Stimulated activated CD8-positive, alpha-beta memory T cell treated with anti-CD3 and anti-CD28 coated beads, Interleukin-15, amount 100 ng/mL, for 24 hours (primary cell): ENCODE results near the gene EXOC3L1.

Experiments used
- DNase-seq: peaks from one replicate; pipeline ENCODE4 v3.0.0-alpha.2; 2020; ENCODE audit warnings: low read depth

Gene EXOC3L1, protein sequence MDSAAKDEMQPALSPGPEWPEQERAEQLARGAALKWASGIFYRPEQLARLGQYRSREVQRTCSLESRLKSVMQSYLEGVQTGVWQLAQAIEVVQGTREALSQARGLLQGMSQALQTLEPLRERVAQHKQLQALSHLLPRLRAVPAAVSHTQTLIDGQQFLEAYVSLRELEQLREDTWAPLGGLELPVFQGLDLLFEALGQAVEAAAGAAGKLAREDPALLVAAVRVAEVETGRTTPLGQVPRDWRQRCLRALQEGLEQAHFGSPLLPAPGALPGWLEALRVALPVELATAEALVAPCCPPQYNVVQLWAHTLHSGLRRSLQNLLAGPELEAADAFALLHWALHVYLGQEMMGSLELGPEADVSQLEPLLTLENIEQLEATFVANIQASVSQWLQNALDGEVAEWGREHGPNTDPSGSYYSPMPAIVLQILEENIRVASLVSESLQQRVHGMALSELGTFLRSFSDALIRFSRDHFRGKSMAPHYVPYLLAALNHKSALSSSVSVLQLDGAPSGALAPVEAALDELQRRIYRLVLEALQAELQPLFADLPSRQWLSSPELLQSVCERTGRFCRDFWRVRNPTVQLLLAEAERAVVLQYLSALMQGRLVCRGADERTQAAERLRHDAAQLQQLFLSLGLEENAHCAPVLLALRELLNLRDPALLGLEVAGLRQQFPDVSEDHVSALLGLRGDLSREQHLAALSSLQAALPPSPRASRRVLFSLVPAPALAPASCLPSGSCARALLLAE

DNA sequence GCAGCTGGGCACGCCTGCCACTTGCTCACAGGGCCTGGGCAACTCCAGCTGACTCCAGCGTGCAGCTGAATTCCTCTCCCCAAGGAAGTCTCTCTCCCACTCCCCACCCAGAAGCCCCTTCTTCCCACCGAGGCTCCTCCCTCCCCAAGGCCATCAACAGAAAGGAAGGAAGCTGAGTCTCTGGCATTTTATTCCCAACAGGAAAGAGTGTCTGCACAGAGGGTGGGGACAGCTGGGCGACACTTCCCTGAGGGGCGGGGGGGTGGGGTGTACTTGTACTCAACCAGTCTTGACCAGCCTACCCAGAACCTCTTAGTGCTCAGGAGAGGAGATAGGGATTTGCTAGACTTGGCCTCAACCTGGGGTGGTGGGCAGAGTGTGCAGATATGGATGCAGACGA, at the start of gene EXOC3L1:
Gene EXOC3L1, minus strand, starts transcription at position 96 of the 400 bp plus-strand sequence. CDS start 460 bp downstream, outside the sequence.
- no peak for DNase-seq

DNA sequence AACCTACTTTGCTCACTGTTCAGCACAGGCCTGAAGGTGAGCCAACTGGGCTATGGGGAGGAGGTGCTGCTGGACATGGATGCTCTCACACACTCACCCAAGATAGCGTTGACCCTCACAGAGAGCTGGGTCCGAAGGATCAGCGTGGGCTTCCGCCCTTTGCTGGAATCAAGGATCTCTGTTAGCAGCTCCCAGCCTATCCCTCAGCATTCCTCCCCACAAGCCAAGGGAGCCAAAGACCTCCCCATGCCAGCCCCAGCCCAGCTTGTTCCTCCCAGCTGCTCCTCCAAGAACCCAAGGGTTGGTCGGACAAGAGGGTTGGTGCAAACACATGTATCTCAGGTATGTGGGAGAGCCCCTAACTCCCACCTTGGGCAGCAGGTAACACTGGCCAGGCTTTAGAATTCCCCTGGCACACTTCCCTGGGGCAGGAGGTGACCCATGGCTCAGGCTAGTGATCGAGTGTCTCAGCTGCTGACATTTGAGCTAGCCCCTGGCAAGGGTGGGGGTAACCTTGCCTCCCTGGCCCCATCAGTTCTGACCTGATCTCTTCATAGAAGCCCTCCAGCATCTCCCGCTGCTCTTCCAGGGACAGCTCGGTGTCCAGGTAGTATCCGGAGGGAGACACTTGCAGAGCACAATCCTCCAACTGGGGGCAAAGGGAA, 49.0 kb upstream of the EXOC3L1 start:
- DNase-seq: no peak

DNA sequence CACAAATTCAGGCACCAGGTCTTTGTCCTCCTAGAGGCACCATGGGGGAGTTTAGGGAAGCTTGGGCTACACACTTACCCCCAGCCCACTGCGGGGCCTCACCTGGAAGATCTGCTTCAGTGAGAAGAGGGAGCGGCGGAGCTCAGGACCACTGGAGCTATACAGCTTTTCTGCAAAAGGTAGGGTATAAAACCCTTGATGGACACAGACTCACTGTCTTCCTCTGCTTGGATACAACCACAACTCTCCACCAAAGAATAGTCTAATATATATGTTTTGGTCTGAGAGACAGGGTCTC, 48.3 kb upstream of the EXOC3L1 start:
- DNase-seq: no peak

DNA sequence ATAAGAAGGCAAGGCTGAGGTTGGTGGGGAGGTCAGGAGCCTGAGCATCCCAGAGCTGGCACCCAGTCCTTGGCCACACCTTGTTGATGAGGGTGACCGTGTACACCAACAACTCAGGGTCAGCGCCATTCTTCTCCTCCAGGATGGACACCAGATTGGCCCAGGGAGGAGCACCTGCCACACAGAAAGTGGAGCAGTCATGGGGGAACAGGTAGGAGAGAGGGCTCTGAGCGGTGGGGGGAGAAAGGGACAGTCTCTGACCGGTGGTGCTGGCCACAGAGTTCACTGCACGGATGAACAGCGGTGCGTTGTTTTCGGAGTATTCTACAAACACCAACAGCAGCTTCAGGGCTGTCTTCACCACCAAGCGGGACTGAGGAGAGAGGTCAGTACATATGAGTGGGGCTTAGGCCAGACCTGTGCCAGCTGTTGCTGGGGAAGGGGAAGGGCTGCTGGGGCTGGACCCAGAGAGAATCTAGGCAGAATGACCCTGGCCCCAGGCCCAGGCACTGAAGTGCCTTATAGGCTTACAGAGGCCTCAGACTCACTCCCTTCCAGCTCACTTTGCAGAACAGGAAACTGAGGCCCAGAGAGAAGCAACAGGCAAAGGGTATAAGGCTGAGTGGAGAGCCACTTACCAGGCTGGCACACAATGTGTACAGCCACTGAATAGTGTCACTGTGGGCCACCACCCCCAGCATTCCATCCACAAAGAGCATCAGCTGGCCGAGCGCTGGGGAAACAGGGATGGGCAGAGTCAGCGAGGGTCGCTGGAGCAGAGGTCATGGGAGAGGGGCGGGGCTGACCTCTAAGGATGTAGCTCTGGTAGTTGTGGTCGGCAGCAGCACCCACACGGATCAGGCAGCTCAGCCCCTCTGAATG, 47.7 kb upstream of the EXOC3L1 start:
- DNase-seq: no peak

DNA sequence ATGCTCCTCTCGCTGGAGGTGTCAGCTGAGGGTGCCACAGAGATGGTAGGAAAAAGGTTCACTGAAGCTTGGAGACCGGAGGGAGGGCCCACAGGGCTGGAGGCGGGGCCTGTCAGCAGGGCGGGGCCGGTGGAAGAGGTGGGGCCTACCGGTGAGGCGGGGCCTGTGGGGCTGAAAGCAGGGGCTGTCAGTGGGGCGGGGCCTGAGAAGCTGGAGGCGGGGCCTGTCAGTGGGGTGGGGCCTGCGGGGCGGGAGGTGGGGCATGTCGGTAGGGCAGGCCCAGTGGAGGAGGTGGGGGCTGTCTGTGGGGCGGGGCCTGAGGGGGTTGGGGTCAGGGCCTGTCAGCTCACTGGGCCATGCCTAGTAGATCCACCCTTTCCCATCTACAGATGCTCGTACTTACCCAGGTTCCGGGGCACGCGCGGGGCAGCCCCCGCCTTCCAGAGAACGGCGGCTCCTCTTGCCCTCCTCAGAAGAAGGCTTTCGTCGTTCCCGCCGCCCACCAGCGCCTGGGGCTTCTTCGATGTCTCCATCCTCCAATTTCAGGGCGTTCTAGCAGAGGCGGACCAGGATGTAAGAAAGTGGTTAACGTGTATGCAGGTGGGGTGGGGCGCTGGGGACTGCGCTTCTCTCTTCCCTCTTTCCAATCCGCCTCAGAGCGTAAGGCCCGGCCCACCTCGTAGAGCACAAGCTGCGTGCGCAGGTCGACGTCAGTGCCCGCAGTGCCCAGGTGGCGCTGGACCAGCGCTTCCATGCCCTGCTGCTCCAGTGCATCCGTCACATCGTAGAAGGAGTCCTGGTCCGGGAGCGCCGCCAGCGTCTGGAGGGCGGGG, 46.8 kb upstream of the EXOC3L1 start:
- DNase-seq: peak; percentile 66

DNA sequence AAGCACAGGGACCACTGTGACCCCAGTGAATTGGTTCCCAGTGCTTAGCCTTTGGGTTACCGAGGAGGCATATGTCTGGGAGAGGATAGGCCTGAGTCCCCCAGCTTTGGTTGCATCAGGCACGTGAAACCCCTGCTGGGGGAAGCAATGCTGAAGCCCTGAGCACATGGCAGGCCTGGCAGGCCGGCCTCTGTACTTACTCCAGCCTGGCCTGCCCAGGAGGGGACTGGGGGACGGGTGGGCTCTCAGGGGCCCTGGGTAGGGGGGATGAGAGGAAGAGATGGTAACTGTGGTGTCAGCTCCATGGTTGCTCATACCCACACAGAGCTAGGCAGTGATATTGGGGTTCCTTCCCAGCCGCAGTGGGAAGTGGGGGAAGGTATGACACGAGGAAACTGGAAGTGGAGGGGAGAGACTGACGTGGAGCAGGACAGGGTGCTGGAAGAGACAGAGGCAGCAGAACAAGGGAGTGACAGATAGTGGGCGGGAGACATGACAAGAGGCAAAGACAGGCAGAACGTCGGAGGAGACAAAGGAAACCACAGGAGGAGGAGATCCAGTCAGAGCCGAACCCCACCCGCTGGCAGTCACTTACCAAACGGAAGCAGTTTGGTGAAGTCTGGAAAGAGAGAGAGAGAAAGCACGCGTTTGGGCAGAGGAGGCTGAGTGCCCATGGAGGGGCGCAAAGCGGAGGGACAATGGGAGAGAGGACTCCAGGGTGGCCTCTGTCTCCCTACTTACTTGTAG, 46.1 kb upstream of the EXOC3L1 start:
- DNase-seq: no peak

DNA sequence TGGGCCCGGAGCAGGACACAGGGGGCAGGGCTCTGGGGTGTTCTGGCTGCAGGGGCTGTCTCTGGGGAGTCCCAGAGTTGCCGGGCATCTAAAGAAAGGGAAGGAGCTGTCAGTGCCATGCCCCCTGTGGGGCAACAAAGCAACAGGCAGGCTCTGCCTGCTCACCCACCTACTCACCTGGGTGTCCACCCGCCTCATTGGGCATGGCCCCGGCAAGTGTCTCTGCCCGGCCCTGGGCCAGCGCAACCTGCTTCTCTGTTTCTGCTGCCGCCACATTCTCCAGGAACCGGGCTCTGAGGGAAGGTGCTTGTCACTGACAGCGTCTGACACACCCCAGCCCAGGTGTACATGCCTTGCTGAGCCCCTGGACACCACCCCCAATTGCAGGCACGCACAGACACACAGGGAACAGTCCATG, 44.3 kb upstream of the EXOC3L1 start:
- no peak for DNase-seq

DNA sequence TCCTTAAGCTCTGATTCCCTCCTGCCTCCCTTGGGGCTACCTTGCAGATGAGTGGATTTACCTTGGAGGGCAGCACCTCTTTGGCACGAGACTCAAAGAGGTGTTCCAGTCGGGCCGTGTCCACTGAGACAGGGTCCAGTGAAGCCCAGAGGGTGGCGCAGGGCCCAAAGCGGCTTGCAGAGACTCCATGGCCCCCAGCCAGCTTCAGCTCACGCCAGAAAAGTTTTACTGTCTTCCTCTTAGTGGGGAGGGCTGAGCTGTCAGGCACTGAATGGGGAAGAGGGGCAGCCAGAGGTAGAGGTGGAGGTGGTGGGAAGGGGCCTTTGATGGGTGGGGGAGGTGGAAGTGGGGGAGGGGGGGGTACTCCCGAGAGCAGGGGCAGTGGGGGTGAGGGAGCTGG, 43.7 kb upstream of the EXOC3L1 start:
- DNase-seq: no peak

DNA sequence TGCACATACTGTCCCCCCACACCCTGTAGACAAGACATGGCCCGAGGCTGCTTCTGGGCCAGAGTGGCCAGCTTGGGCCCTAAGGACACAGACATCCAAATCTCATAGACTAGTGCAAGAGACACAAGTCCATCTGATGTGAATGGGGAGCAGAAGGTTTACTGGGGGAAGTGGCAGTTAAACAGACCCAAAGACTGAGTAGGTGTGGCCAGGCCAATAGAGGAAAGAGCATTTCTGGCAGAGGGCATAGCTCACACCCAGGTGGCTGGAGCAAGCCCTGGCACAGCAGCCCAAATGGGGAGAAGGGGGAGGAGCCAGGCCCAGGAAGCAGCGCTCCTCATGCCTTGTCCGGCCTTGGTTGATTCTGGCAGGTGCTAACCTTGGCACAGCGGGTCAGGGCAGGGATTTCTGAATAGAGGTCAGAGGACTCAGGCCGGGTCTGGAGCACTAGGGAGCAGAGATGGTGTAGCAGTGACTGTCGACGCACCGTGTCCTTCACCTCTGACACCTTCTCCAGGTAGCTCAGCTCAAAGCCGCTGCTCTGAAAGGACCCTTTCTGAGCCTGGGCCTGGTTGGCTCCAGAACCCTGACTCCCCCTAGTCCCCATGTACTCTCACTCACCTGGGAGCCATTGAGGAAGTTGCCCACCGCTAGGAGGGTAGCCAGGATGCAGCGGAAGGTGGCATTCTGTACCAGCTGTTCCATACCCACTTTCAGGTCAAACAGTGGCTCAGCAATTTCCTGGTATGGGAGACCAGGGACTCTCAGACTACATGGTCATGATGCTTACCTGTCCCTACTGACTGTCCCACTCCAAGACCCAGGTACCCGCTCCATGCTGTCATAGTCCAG, 41.1 kb upstream of the EXOC3L1 start:
- no peak for DNase-seq

DNA sequence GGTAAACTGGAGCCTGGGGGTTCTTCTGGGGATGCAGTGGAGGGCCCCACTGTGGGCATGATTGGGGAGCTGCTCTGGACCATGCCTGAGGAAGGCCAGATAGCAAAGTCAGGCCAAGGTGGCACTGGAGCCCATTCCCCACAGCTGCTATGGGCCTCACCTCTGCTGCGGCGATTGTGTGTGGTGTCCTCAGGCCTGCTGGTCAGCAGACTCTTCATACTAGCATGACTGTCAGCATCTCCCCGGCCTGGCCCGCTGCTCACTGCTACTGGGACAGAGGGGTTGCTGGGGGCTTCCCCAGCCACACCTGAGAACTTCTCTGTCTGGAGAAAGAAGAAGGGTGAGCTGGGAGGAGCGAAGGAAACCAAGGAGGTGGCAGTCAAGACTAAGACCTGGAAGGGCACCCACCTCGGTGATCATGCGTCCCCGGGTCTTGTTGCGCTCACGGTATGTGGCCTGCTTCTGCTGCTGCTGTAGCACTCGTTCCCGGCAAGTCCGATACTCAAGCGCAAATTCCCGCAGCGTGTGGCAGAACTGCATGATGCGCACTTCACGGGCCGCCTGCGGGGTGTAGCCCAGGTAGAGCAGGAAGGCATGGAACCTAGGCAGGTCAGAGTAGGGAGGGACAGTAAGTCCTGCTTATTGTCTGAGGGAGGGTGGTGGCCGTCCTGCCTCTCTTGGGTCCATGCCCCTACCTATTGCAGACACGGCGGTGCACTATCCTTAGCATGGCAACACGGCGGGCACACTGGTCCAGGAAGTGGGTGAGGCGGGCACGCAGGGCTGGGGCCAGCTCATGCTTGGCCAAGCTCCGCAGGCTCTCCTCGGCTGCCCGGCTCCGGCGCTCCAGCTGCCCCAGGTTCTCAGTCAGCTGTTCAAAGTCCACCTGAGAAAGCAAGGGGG, 40.2 kb upstream of the EXOC3L1 start:
- DNase-seq: no peak

DNA sequence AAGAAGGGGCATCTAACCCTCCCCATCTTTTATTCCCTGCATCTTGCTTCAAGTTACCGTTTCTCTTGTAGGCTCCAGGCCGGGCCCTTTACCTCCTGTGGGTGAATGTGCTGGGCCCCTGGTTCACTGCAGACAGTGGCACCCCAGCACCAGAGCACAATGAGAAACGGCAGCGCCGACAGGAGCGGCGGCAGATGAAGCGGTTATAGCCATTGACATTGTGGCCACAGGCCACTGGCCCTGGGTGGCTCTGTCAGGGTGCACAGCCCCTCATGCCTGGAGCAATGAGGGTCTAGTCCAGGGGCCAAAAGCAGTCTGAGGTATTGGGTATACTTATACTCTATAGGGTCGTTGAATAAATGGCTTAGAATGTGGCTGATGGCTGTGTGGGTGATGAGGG, 39.0 kb upstream of the EXOC3L1 start:
- no peak for DNase-seq

DNA sequence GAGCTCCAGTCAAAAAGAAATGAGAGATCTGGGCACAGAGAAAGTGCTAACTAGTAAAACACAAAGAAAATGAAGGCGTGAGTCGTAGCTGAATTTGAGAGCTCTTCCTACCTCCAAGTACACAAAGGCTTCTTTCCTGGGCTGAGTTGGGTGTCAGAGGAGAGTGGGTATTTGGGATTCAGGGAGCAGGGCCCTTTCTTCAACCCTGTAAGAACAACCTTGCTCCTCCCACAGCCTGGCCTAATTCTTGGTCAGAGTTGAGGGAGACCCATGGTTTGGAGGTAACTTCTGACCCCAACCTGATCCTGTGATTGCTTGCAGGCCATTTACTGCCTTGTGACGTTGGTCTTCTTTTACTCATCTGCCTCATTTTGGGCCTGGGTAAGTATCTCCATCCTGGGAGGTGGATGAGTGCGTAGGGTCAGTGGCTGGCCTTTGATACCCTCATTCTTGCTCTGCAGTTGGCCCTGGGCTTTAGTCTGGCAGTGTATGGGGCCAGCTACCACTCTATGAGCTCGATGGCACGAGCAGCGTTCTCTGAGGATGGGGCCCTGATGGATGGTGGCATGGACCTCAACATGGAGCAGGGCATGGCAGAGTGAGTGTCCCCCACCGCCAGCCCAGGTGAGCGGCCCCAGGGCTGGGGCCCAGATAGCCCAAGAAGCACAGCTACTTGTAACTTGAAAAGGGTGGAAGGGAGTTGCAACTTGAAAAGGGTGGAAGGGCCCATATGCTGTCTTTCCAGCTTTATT, 38.3 kb upstream of the EXOC3L1 start:
- no peak for DNase-seq

DNA sequence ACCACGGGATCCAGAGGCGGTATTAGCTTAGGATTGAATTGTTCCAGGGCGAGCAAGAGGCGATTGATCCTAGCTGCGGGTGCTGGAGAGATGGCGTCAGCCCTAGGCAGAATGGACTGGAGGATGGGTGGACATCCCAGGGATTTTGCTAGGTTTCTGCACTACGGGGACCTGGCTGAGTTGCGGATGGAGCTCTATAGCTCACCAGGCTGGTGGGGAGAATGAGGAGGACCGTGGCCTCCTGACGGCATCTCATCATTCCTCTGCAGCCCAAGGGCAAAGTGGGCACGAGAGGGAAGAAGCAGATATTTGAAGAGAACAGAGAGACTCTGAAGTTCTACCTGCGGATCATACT, 37.6 kb upstream of the EXOC3L1 start:
- no peak for DNase-seq

DNA sequence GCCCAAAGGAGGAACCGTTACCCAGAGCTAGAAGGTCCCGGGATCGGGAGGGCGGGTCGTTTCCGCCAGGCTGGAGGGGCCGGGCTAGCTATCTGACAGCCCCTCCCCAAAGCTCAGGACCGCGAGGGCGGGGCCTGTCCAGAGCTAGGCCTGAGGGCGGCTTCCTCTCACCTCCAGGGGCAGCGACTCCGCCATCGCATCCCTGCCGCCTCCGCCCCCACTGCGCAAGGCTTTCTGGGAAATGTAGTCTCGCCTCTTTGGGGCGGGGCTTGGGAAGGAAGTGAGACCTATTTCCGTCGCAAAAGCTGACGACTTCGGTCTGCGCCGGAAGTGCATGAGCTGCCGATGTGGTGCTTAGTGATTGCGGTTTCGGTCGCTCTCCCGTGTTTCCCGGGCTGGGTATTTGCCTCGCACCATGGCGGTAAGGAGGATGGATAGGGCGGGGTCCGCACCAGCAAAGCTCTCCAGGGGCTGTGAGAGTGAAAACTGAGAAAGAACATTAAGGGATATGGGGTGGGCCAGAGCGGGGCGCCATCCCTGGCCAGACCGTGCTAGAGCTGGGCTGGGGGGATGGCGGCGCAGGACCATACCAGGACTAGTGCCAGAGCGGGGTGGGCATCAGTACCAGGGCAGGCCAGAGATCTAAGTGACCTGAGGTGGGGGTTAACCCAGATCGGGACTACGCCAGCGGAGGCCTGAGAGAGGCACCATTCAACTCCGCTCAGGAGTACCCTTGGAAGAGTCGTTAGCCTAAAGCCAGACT, 37.0 kb upstream of the EXOC3L1 start, which contains the start of gene TMEM208:
Gene TMEM208, plus strand, starts transcription at position 327 of the 763 bp plus-strand sequence. Its CDS starts 89 bp downstream, at position 416.
- peak; percentile 98 for DNase-seq

DNA sequence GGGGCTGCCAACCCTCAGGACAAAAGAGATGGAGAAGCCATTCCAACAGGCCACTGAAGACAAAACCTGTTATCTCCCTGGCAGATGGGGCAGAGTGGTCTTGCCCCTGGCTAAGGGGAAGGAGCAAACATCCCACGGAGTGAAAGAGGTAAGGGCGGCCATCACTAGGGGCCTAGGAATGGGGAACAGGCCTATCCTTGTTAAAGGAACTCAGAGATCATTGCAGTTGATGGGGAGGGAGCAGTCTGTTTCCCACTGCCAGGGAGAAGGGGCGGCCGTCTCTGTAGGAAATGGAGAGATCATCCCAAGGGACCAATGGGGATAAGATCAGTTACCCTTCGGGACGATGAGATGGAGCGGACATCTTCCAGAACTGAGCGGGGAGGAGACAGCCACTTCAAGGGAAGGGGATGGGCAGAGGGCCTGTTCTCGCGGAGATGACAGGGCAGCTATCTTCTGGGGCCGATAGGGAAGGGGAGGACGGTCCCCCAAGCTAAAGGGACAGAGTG, 36.4 kb upstream of the EXOC3L1 start:
- no peak for DNase-seq

DNA sequence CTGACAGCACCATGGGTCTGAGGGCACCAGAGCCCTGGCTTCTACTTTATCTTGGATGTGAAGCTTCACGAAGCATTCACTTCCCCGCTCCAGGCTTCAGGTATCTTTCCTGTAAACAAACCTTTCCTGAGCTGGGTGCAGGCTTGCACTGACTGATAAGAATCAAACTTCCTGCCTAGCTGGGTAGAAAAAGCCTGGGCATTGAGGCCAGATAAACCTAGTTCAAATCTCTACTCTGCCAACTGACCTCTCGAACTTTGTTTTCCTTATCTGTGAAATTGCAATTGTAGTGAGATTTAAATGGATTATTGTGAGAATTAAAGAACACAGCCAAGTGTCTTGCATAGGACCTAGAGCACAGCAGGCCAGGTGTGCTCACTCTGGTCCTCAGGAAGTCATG, 34.1 kb upstream of the EXOC3L1 start:
- no peak for DNase-seq
